ENCODE data around the gene LPP. TPM values are rescaled to one million over a fixed set of nuclear protein-coding genes. Genes with fewer than 3 reads are reported as not detected.

Gene LPP
- total RNA-seq, 2 experiments from 2014 or later: 27.5 to 31.8 TPM

- no peak for DNase-seq
- H3K36me3 Mint-ChIP-seq (ENCODE audit: low read depth): no peaks in the 10 kb centered on the region
- H3K4me1 Mint-ChIP-seq (ENCODE audit: low read depth): peaks cover under 1% of the 10 kb centered on the region
- CTCF ChIA-PET: no interaction called here
- no peaks in the 10 kb centered on the region for H3K27me3 Mint-ChIP-seq (ENCODE audit: low read depth)
- intact Hi-C loops (cut with micrococcal nuclease): no loop called here
- H3K9me3 Mint-ChIP-seq: no peaks in the 10 kb centered on the region
- no peak overlapping the region for H3K4me3 Mint-ChIP-seq
- H3K27ac Mint-ChIP-seq: no peak overlapping the region
Observed at GRCh38 chr3:188573291-188573940, 419.5 kb downstream of the LPP start.

- no peak overlapping the region for H3K4me3 Mint-ChIP-seq
- peaks cover under 1% of the 10 kb centered on the region for H3K36me3 Mint-ChIP-seq (ENCODE audit: low read depth)
- CTCF ChIA-PET: no interaction called here
- no peaks in the 10 kb centered on the region for H3K9me3 Mint-ChIP-seq
- no peak overlapping the region for H3K27ac Mint-ChIP-seq
- intact Hi-C loops (cut with micrococcal nuclease): no loop called here
- H3K4me1 Mint-ChIP-seq (ENCODE audit: low read depth): peaks cover 6% of the 10 kb centered on the region
- H3K27me3 Mint-ChIP-seq (ENCODE audit: low read depth): no peaks in the 10 kb centered on the region
- no peak for DNase-seq
Observed at GRCh38 chr3:188573956-188574355, 420.0 kb downstream of the LPP start.

- Mint-ChIP-seq H3K4me1 (ENCODE audit: low read depth) (peaks cover 9% of the 10 kb centered on the region), H3K4me3 (no peak overlapping the region), H3K36me3 (ENCODE audit: low read depth) (peaks cover 2% of the 10 kb centered on the region), H3K9me3 (no peaks in the 10 kb centered on the region), H3K27ac (no peak overlapping the region), H3K27me3 (ENCODE audit: low read depth) (no peaks in the 10 kb centered on the region)
- CTCF ChIA-PET: interaction anchor here (0.6 kb wide), 1 partner anchor 373 kb away, joined by 3 read pairs; no protein-coding TSS in a partner anchor
- intact Hi-C loops (cut with micrococcal nuclease): no loop called here
- no peak for DNase-seq
Observed at GRCh38 chr3:188574885-188575284, 420.9 kb downstream of the LPP start.

- no peak for DNase-seq
Observed at GRCh38 chr3:188575501-188575900, 421.5 kb downstream of the LPP start.

GRCh38 chr3:188577539-188577938, 423.6 kb downstream of the LPP start:
- Mint-ChIP-seq H3K9me3 (no peaks in the 10 kb centered on the region), H3K27ac (no peak overlapping the region), H3K27me3 (ENCODE audit: low read depth) (no peaks in the 10 kb centered on the region), H3K36me3 (ENCODE audit: low read depth) (peaks cover 2% of the 10 kb centered on the region), H3K4me1 (ENCODE audit: low read depth) (peaks cover 13% of the 10 kb centered on the region), H3K4me3 (no peak overlapping the region)
- intact Hi-C loops (cut with micrococcal nuclease): no loop called here
- CTCF ChIA-PET: no interaction called here
- no peak for DNase-seq

More at GRCh38 chr3:188575501-188575900, 421.5 kb downstream of the LPP start:
- no peak overlapping the region for H3K4me3 Mint-ChIP-seq
- H3K36me3 Mint-ChIP-seq (ENCODE audit: low read depth): peaks cover 2% of the 10 kb centered on the region
- CTCF ChIA-PET: interaction anchor here (0.6 kb wide), 1 partner anchor 374 kb away, joined by 3 read pairs; no protein-coding TSS in a partner anchor
- intact Hi-C loops (cut with micrococcal nuclease): no loop called here
- H3K9me3 Mint-ChIP-seq: no peaks in the 10 kb centered on the region
- H3K27me3 Mint-ChIP-seq (ENCODE audit: low read depth): no peaks in the 10 kb centered on the region
- peaks cover 13% of the 10 kb centered on the region for H3K4me1 Mint-ChIP-seq (ENCODE audit: low read depth)
- H3K27ac Mint-ChIP-seq: no peak overlapping the region

- no peaks in the 10 kb centered on the region for H3K9me3 Mint-ChIP-seq
- H3K4me1 Mint-ChIP-seq (ENCODE audit: low read depth): peaks cover 13% of the 10 kb centered on the region
- no peak overlapping the region for H3K4me3 Mint-ChIP-seq
- H3K27me3 Mint-ChIP-seq (ENCODE audit: low read depth): no peaks in the 10 kb centered on the region
- H3K27ac Mint-ChIP-seq: no peak overlapping the region
- CTCF ChIA-PET: no interaction called here
- DNase-seq: peak; percentile 28
- intact Hi-C loops (cut with micrococcal nuclease): no loop called here
- H3K36me3 Mint-ChIP-seq (ENCODE audit: low read depth): peaks cover 2% of the 10 kb centered on the region
Observed at GRCh38 chr3:188578576-188579363, 424.8 kb downstream of the LPP start.

- CTCF ChIA-PET: interaction anchor here (0.6 kb wide), 2 partner anchors 46 to 545 kb away, joined by 3 to 5 read pairs; no protein-coding TSS in a partner anchor
- no peaks in the 10 kb centered on the region for H3K27me3 Mint-ChIP-seq (ENCODE audit: low read depth)
- no peak for DNase-seq
Observed at GRCh38 chr3:188580223-188580622, 426.3 kb downstream of the LPP start.

GRCh38 chr3:188580659-188581058, 426.7 kb downstream of the LPP start:
- no peak overlapping the region for H3K27ac Mint-ChIP-seq
- intact Hi-C loops (cut with micrococcal nuclease): loop anchor here (5.0 to 10.0 kb wide), 6 partner anchors 178 to 666 kb away; no protein-coding TSS in a partner anchor
- H3K4me3 Mint-ChIP-seq: no peak overlapping the region

More at GRCh38 chr3:188580223-188580622, 426.3 kb downstream of the LPP start:
- H3K4me1 Mint-ChIP-seq (ENCODE audit: low read depth): peaks cover 21% of the 10 kb centered on the region
- peaks cover 2% of the 10 kb centered on the region for H3K36me3 Mint-ChIP-seq (ENCODE audit: low read depth)
- H3K4me3 Mint-ChIP-seq: no peak overlapping the region
- H3K9me3 Mint-ChIP-seq: no peaks in the 10 kb centered on the region
- H3K27ac Mint-ChIP-seq: no peak overlapping the region
- intact Hi-C loops (cut with micrococcal nuclease): loop anchor here (5.0 to 10.0 kb wide), 6 partner anchors 178 to 665 kb away; no protein-coding TSS in a partner anchor

GRCh38 chr3:188581365-188581764, 427.4 kb downstream of the LPP start:
- Mint-ChIP-seq H3K9me3 (no peaks in the 10 kb centered on the region), H3K4me1 (ENCODE audit: low read depth) (peaks cover 23% of the 10 kb centered on the region), H3K36me3 (ENCODE audit: low read depth) (peaks cover 2% of the 10 kb centered on the region), H3K27me3 (ENCODE audit: low read depth) (no peaks in the 10 kb centered on the region), H3K4me3 (no peak overlapping the region), H3K27ac (no peak overlapping the region)
- intact Hi-C loops (cut with micrococcal nuclease): loop anchor here (5.0 to 10.0 kb wide), 6 partner anchors 179 to 667 kb away; no protein-coding TSS in a partner anchor
- DNase-seq: no peak
- CTCF ChIA-PET: no interaction called here

More at GRCh38 chr3:188580659-188581058, 426.7 kb downstream of the LPP start:
- Mint-ChIP-seq H3K27me3 (ENCODE audit: low read depth) (no peaks in the 10 kb centered on the region), H3K4me1 (ENCODE audit: low read depth) (peaks cover 23% of the 10 kb centered on the region), H3K36me3 (ENCODE audit: low read depth) (peaks cover 2% of the 10 kb centered on the region), H3K9me3 (no peaks in the 10 kb centered on the region)
- CTCF ChIA-PET: interaction anchor here (0.6 kb wide), 2 partner anchors 47 to 544 kb away, joined by 3 to 5 read pairs; no protein-coding TSS in a partner anchor
- DNase-seq: no peak

GRCh38 chr3:188581792-188582191, 427.8 kb downstream of the LPP start:
- Mint-ChIP-seq H3K9me3 (no peaks in the 10 kb centered on the region), H3K4me3 (no peak overlapping the region), H3K27me3 (ENCODE audit: low read depth) (no peaks in the 10 kb centered on the region), H3K4me1 (ENCODE audit: low read depth) (peaks cover 23% of the 10 kb centered on the region), H3K36me3 (ENCODE audit: low read depth) (peaks cover 2% of the 10 kb centered on the region), H3K27ac (no peak overlapping the region)
- intact Hi-C loops (cut with micrococcal nuclease): loop anchor here (5.0 to 10.0 kb wide), 6 partner anchors 179 to 667 kb away; no protein-coding TSS in a partner anchor
- no peak for DNase-seq
- CTCF ChIA-PET: no interaction called here

GRCh38 chr3:188583341-188584161, 429.6 kb downstream of the LPP start:
- Mint-ChIP-seq H3K9me3 (no peaks in the 10 kb centered on the region), H3K27me3 (ENCODE audit: low read depth) (no peaks in the 10 kb centered on the region), H3K27ac (no peak overlapping the region), H3K4me3 (no peak overlapping the region), H3K4me1 (ENCODE audit: low read depth) (peaks cover 21% of the 10 kb centered on the region), H3K36me3 (ENCODE audit: low read depth) (peaks cover 2% of the 10 kb centered on the region)
- CTCF ChIA-PET: interaction anchor here (0.6 to 1.6 kb wide), 4 partner anchors 183 to 843 kb away, joined by 3 to 8 read pairs (median 4); no protein-coding TSS in a partner anchor
- intact Hi-C loops (cut with micrococcal nuclease): loop anchor here (1.0 to 10.0 kb wide), 13 partner anchors 170 to 843 kb away; partner anchors contain the start of gene BCL6
- peak; percentile 46 for DNase-seq

Measured in activated naive CD4-positive, alpha-beta T cell treated with anti-CD3 and anti-CD28 coated beads for 36 hours (primary cell).